GOT3 (cell line): ENCODE results near the gene AGRN.
"Not testable (repeated sequence)": the region's sequence is repeated elsewhere in the genome, so short reads cannot be mapped to it uniquely, and the experiment has no call there.

Experiments
- DNase-seq: peaks from one replicate; lab custom pipeline; 2025; ENCODE audit warnings: mixed read lengths; lab: John Stamatoyannopoulos, UW

Gene AGRN

DNA sequence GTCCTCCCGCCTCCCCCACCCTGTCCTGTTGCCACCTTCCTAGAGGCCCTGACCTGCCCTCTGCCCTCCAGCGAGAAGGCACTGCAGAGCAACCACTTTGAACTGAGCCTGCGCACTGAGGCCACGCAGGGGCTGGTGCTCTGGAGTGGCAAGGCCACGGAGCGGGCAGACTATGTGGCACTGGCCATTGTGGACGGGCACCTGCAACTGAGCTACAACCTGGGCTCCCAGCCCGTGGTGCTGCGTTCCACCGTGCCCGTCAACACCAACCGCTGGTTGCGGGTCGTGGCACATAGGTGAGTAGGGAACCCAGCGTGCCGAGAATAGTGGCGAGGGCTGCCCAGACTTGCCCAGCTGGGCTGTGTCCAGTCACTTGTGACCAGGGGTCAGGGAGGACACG, 33.8 kb downstream of the AGRN start:
- DNase-seq = no peak

DNA sequence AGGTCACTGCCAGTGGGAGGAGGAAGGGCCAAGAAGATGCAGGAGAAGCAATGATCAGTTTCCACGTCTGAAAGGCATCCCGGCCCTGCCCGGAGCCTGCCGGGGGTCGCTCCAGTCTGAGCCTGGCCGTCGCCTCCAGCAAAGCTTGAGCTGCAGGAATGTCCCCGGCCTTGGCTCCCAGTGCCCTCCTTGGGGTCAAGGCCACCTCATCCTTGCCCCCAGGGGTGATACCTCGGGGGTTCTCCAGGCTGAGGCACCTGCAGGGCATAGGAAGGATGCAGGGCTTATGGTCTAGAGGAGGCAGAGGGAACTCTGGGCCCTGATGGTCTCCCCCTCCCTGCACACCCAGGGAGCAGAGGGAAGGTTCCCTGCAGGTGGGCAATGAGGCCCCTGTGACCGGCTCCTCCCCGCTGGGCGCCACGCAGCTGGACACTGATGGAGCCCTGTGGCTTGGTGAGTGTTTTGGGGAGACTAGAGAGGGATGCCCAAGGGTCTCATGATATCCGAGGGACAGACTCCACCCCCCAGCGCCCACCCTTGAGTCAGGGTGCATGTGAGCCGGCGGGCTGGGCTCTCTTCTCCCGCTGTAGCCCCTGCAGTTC, 34.3 kb downstream of the AGRN start:
- DNase-seq = no peak

DNA sequence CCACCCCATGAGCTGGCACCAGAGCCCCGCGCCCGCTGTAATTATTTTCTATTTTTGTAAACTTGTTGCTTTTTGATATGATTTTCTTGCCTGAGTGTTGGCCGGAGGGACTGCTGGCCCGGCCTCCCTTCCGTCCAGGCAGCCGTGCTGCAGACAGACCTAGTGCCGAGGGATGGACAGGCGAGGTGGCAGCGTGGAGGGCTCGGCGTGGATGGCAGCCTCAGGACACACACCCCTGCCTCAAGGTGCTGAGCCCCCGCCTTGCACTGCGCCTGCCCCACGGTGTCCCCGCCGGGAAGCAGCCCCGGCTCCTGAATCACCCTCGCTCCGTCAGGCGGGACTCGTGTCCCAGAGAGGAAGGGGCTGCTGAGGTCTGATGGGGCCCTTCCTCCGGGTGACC, 35.1 kb downstream of the AGRN start:
- no peak for DNase-seq

- DNase-seq = no peak
Observed at GRCh38 chr1:1055841-1056736, 36.2 kb downstream of the AGRN start.

- not testable (repeated sequence) for DNase-seq
Observed at GRCh38 chr1:1057769-1058087, 37.8 kb downstream of the AGRN start.

DNA sequence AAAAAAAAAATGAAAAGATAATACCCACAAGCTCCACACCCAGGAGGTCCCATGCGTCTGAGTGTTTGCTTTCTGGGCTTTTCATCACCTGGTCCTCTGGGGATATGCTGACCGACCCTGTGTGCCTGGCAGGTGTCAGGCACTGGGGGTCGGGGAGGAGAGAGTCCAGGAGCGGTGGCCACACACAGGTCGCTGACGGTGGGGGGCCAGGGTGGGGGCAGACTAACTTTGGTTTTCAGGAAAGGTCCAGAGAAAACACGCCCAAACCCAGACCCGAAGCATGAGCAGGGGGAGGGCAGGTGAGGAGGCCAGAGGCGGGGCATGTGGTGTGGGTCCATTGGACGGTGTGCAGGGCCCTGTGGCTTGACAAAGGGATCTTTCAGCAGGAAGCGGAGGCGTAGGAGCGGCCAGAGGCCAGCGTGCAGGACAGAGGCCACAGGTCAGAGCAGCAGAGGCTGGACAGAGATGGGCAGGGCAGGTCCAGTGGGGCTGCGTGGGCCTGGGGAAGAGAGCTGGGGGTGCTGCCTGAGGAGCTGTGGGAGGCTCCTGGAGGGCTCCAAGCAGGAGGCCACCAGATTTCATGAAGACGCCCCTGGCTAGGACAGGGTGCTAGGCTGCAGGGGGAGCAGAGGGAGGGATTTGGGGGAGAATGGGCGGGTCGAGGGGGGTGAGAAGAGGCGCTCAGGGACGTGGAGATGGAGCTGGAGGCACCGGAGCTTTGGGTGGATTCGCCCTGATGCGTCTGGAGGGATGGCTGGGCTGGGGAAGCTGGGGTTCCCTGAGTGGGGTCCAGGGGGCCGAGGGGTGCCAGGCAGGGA, 38.4 kb downstream of the AGRN start:
- DNase-seq = no peak

DNA sequence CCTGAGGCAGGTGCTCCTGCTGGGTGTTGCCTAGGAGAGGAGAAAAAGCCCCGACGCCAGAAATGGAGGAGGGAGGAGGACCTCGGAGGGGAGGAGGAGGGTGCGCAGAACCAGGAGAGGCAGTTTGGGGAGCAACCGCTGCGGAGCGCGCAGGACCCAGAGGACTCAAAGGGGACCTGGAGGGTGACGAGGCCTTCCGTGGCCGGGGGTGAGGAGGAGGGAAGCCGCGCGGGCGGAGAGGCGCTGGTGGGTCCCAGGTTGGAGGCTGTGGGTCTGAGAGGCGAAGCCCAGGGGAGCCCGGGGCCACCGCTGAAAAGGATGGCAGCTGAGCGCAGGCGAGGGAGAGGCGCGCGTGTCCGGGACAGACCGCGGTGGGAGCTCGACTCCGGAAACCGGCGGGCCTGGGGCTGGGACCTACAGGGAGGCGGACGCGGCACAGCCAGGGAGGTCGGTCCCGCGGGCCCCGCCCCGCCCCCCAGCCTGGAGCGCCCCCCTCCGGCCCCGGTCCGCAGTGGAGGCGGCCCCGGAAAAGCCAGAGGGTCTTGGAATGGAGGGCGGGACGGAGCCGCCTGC, 39.1 kb downstream of the AGRN start:
- no peak for DNase-seq

GRCh38 chr1:1059494-1060280, 39.8 kb downstream of the AGRN start:
- no peak for DNase-seq

GRCh38 chr1:1060281-1061000, 40.5 kb downstream of the AGRN start:
- DNase-seq = no peak

DNA sequence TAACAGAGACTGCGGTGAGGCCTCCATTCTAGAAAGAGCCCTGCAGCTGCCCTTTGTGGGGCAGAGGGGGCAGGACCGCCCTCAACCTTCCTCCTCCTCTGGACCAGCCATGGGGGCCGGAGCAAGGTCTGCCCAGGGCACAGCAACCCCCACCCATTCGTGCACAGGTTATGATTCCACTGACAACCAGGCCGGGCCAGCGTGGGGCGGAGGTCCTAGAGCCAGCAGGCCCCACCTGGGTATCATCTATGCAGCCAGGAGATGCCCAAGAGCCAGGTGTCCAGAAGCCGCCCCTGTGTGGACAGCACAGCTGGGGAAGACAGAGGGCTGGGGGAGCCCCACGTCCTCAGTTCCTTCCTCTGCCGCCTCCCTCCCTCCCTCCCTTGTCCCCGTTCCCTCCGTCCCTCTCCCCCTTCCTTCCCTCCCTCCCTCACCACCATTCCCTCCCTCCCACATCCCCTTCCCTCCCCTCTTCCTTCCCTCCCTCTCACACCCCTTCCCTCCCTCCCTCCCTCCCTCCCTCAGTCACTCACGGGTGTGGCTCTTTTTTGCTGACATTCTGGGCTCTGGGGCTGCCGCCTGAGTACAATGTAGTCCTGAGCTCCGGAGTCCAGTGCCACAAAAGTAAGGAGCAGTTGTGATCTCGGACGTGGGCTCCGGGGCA, 41.9 kb downstream of the AGRN start:
- DNase-seq = no peak

GRCh38 chr1:1062348-1063163, 42.6 kb downstream of the AGRN start:
- no peak for DNase-seq

- DNase-seq = no peak
Observed at GRCh38 chr1:1063261-1063944, 43.5 kb downstream of the AGRN start.

- no peak for DNase-seq
Observed at GRCh38 chr1:1063945-1064831, 44.3 kb downstream of the AGRN start.

GRCh38 chr1:1065265-1065939, 45.5 kb downstream of the AGRN start:
- no peak for DNase-seq

DNA sequence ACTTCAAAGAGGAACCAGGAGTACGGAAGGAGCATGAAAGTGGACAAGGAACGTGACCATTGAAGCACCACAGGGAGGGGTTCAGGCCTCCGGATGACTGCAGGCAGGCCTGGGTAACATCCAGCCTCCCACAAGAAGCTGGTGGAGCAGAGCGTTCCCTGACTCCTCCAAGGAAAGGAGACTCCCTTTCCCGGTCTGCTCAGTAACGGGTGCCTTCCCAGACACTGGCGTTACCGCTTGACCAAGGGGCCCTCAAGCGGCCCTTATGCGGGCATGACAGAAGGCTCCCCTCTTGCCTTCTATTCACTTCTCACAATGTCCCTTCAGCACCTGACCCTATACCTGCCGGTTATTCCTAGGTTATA, 46.0 kb downstream of the AGRN start:
- not testable (repeated sequence) for DNase-seq

GRCh38 chr1:1066403-1067283, 46.7 kb downstream of the AGRN start:
- DNase-seq = no peak
